Endothelial cell of umbilical vein (primary cell): ENCODE data around the gene CMBL.

Experiments
- EZH2 ChIP-seq: IDR thresholded peaks from 2 replicates; pipeline ENCODE4 v1.6.1; 2012; ENCODE audit warnings: borderline replicate concordance, low read depth, mild to moderate bottlenecking, moderate library complexity, low read length, inconsistent platforms; ENCODE audit not compliant: severe bottlenecking
- GATA2 ChIP-seq: IDR thresholded peaks from 2 replicates; pipeline ENCODE4 v1.7.0; 2011; ENCODE audit warnings: low read depth, mild to moderate bottlenecking, moderate library complexity, mixed read lengths, low read length; ENCODE audit not compliant: insufficient read length, insufficient read depth
- JUN ChIP-seq: IDR thresholded peaks from 2 replicates; pipeline ENCODE4 v1.6.1; 2011; ENCODE audit warnings: borderline replicate concordance, low read depth; ENCODE audit not compliant: insufficient read length, insufficient read depth
- MYC ChIP-seq: IDR thresholded peaks from one replicate; pipeline ENCODE4 v1.6.1; 2011; ENCODE audit warnings: mild to moderate bottlenecking, low read depth, low read length
- POLR2A ChIP-seq: IDR thresholded peaks from 2 replicates; pipeline ENCODE4 v1.6.1; 2012; ENCODE audit warnings: low read depth, mild to moderate bottlenecking, control low read depth, low read length
- POLR2AphosphoS5 ChIP-seq: IDR thresholded peaks from 2 replicates; pipeline ENCODE4 v1.6.1; 2012; ENCODE audit warnings: low read depth, mild to moderate bottlenecking, control low read depth, low read length, moderate library complexity; ENCODE audit not compliant: insufficient read depth
- TF ChIP-seq, protein P1 (sequence below), 2 donors: IDR thresholded peaks; 1 replicate in 1 of 2; 2 replicates in 1 of 2; pipeline ENCODE4 v1.5.1; 2011; ENCODE audit warnings: low read length in 2 of 2, mild to moderate bottlenecking in 2 of 2, moderate library complexity in 2 of 2, control low read depth in 1 of 2, inconsistent platforms in 1 of 2, low read depth in 1 of 2; ENCODE audit not compliant: insufficient read depth in 1 of 2; ENCODE audit errors: extremely low read depth in 1 of 2
- TF ChIP-seq, protein P2 (sequence below): IDR thresholded peaks from 2 replicates; pipeline ENCODE4 v1.6.1; 2011; ENCODE audit not compliant: insufficient read depth, insufficient read length

DNA sequence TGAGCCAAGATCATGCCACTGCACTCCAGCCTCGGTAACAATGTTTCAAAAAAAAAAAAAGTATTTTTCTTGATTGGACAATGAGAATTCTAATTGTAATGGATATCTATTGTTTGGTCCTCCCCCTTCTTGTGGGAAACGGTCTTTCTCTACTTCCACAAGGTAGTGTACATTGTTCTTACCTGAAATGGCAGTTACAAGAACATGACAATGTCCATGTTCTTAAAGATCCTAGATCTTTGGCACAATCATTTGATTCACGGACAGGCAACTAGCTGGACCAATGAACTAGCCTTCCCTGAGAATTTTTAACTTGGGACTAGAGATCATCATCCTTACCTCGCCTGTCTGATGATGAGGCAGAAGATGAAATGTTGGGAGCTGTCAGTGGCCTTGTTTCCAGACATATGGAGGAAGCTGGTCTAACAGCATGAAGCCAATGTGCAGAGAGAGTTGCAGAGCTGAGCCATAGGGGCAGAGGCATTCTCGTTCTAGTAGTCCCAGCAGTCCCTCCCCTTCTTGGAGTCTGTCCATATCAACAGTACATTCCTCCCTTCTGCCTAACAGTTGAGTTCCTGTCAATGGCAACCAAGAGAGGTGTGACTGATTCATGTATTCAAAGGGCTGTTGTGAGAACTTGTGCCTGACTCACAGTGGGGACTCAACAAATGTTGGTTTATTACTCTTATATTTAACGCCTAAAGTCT lies 43.6 kb upstream of the CMBL start:
- TF ChIP-seq, protein P1, sequence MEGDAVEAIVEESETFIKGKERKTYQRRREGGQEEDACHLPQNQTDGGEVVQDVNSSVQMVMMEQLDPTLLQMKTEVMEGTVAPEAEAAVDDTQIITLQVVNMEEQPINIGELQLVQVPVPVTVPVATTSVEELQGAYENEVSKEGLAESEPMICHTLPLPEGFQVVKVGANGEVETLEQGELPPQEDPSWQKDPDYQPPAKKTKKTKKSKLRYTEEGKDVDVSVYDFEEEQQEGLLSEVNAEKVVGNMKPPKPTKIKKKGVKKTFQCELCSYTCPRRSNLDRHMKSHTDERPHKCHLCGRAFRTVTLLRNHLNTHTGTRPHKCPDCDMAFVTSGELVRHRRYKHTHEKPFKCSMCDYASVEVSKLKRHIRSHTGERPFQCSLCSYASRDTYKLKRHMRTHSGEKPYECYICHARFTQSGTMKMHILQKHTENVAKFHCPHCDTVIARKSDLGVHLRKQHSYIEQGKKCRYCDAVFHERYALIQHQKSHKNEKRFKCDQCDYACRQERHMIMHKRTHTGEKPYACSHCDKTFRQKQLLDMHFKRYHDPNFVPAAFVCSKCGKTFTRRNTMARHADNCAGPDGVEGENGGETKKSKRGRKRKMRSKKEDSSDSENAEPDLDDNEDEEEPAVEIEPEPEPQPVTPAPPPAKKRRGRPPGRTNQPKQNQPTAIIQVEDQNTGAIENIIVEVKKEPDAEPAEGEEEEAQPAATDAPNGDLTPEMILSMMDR (IDR thresholded peaks at IDR 0.05; ENCODE audit: extremely low read depth in 1 of 2, insufficient read depth in 1 of 2, low read depth in 1 of 2, low read length in 2 of 2), result no peak
- TF ChIP-seq POLR2A (no peak), EZH2 (no peak), GATA2 (no peak), POLR2AphosphoS5 (no peak), JUN (no peak), MYC (no peak)
- TF ChIP-seq, protein P2, sequence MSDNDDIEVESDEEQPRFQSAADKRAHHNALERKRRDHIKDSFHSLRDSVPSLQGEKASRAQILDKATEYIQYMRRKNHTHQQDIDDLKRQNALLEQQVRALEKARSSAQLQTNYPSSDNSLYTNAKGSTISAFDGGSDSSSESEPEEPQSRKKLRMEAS, result no peak
